HG03175 (cell line): ENCODE measurements around the gene PTPRD.
A peak's percentile ranks its signal among the peaks of the same experiment; 100 is the strongest.

ENCODE experiments used
- ATAC-seq: cut with Tn5 transposase; IDR thresholded peaks from one replicate; pipeline ENCODE4 v1.9.1; 2021; ENCODE audit warnings: mild to moderate bottlenecking, moderate library complexity; ENCODE audit not compliant: unreplicated experiment

Gene PTPRD

DNA sequence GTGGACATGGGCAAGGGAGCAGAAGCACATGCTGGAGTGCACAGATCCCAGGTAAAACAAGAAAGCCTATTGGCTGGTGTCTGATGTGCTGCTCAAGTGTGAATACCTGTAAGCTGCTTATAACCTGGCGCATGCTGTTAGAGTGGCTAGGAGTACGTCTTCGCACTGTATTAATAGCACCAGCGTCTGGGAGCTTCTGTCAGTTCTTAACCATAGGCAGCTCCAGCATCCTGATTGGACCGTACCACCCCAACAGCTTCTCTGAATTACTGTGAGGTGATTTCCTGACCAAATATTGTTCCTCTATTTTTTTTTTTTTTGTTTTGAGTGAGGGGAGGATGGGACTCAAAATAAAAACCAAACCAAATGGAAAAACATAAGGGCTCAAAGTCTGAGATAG lies 987.6 kb downstream of the PTPRD start:
- no peak for ATAC-seq

DNA sequence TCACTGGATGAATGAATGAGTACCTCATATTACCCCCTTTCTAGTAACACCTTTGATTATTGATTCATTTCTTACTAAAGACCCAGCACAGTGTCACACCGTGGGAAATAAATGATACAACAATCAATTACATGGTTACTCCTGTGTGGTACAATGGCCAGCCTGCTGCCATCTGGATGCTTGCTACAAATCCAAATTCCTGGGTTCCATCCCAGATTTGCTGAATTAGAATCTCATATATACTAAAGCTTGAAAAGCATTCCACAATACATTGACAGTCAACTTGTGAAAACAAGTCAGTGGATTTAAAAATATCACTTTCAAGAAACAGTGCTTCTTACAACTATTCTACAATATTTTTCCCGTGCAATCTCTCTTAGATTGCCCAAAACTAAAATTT lies 989.3 kb downstream of the PTPRD start:
- ATAC-seq: no peak

DNA sequence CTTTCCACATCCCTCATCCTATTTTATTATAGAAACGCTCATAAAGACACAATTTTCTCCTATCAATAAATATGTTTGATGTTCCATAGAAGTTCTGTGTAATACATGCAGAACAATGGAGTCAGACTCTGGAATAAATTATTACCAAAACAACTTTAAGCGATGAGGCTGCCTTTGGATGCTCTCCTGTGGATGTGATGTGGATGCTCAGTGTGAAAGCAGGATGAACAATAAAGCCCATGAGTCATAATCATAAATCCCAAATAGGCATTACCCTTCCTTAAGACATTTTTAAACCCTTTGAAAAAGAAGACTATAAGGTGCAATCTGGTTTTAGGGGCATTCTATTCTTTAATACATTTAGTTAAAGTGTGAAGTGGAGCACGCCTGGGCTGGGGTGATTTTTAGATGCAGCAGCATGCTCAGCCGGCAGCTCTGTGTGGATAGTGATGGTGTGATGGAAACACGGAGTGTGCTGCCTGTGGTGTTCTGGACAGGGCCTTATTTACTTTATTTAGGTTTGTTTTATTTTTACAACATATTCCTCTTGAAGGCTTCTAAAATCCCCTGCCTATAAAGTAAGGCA lies 991.4 kb downstream of the PTPRD start:
- no peak for ATAC-seq

DNA sequence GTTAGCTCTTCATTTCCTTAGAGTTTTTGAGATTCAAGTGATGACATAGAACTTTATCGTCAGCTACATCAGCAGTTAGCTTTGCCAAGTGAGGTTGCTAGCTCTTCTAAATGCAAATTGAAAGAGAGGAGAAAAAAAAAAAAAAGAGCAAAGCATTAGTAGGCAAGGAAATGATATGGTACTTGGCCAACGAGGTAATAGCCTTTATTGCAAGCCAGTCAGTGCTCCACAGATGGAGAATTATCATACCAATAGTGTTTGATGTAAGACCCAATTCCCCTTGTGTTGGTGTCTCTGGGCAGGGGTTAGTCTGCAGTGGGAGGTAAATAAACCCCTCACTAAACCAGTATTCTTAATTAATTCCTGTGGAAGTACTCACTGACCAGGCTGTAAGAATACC lies 992.1 kb downstream of the PTPRD start:
- ATAC-seq: no peak

DNA sequence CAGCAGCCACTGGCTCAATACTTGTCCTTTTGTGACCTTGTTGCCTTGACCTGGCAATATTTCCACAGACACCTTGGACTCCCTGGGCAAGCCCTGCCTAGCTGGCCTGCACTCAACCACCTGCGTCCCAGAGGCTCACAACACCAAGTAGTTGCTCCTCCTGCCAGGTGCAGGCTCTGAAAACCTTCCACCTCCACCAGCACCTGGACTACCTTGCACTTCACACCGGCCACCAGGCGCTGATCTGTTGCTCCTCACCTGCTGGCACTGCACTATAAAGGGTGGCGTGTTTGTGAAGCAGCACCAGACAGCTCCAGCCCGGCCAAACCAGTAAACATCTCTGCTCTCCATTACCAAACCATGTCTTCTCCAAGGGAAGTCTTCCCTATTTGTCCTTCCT lies 997.7 kb downstream of the PTPRD start:
- no peak for ATAC-seq

DNA sequence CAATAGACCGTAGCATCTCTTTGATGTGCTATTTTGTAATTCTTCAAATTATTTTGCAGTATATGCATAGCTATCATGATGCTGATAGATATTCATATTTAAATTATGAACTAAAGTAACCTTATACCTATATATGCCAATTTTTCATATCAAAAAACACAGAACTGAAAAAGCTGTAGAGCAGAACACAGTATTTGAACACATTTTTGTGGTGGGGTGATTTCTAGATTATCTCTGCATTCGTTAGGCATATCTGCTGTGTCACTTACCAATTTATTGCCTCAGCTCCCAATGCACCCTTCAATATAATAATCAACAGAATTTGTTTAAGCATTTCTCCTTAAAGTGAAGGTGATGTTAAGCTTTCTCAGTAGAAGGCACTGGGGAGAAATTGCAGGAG lies 998.2 kb downstream of the PTPRD start:
- no peak for ATAC-seq

DNA sequence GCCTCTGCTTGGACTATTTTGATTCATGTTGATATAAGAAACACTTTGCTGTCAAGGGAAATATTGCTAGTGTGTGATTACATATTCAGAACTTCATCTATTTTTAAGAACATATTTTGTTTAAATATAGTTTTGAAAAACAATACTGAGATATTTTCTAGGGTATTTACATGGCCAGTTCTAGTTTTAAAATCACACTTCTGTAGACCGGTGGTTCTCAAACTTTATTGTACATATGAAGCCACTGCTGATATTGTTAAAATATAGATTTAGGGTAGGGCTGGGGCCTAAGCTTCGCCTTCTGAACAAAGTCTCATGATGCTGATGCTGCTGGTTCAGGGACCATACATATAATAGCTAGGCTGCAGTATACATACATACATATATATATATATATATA lies 1000.0 kb downstream of the PTPRD start:
- ATAC-seq: no peak

DNA sequence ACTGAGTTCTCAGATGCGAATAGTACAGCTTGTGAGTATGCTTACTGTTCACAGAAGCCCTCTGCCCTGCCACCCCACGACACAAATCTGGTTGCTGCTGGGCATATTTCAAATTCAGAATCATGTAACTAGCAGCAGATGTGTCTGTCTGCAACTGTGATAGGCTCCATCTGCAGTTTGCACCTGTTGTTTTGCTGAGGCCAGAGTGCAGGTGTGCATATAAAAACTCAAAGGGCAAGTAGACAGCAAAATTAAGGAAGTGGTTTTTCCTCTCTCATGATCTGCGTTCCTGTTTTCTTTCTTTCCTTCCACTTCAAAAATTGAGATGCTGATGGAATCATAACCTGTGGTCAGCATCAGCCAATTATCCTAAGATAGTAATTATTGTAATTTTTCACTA lies 1000.5 kb downstream of the PTPRD start:
- ATAC-seq: peak; percentile 78

DNA sequence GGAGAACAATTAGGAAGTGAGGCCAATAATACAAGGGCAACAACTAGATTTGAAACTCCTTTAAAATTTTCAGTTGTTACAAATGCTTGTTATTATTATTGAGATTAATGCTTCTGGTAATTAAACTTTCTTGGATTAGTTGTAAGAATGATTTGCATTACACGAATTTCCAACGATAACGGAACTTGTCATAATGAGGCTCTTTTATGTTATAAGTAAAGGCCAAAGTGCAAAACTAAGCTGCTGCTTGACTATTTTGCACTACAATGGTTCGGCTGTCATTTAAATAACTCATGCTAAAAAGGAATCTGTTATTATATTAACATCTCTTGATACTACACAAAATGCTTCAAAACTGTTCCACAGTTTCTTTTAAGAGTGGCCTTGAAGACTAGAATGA lies 1007.1 kb downstream of the PTPRD start:
- no peak for ATAC-seq

DNA sequence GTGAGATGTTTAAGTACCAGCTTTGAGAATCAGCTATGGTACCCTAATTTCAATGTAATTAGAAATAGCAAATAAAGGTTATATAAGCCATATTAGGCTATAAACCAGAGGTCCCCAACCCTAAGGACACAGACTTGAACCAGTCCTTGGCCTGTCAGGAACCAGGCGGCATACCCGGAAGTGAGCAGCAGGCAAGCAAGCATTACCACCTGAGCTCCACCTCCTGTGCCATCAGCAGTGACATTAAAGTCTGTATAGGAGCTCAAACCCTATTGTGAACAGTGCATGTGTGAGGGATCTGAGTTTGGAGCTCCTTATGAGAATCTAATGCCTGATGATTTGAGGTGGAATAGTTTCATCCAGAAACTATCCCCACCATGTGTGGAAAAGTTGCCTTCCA lies 1009.5 kb downstream of the PTPRD start:
- no peak for ATAC-seq

DNA sequence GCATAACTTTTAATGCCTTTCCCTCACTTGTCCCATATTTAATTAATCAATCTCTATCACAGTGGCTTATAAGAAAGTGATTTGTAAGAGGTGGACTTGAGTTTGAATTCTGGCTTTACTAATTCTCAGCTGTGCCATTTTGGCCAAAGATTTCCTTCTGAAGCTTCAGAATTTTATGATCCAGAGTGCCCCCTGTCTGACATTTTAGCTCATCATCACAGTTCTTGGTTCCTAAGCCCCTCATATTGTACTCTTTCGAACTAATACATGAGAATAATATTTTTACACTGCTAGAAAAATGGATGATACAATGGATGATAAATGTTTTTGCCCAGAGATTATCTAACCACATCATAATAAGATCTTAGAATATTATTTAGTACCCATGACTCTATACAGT lies 1014.1 kb downstream of the PTPRD start:
- no peak for ATAC-seq

DNA sequence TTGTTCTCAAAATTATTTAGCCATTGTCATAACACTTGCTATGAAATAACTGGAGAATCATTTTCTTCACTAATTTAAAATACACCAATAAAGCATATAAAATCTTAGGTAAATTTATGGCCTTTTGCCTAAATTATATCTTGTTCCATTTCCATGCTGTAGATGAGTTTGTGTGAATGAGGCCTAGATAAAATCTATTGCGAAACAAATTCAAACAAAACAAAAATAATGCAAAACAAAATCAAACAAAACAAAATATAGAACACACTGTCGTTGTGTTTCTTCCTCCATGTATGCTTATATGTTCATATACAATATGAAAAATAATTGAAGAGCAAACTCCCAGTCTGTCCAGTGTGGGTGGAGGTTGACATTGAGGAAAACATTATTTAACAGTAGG lies 1020.7 kb downstream of the PTPRD start:
- no peak for ATAC-seq

DNA sequence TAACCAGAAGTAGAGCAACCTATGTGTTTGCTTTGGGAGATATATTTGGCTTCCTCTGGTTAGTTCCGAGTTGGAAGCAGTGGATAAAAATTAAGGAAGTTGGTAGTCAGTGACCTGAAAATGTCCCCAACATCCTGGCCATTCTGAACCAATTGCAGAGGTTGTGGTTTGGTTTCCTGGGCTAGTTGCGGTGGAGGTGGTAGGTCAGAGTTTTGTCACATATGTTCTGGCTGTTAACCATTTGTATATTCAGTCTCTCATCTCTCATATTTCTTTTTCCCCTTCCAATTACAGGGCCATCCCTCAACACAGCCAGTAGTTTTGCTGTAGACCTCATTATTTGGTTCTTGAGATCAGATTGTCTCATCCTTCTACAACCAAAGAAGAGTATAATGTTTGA lies 1026.9 kb downstream of the PTPRD start:
- peak; percentile 79 for ATAC-seq

DNA sequence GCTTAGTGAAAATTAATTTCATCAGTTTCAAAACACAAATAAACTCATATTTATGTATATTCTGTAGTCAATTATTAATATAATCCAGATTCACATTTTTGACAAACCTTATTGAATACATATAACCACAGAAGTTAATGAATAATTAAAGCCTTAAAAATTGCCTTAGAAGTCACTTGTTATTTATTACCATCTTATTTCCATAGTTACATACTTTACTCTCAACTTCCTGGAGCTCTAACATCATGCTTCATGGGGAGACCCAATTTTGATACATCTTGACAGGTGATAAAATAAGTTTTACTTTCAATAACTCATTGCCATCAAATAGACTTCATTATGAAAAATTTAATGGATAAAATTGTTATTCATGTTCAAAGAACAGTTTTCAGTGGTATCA lies 1038.7 kb downstream of the PTPRD start:
- ATAC-seq: peak; percentile 64

DNA sequence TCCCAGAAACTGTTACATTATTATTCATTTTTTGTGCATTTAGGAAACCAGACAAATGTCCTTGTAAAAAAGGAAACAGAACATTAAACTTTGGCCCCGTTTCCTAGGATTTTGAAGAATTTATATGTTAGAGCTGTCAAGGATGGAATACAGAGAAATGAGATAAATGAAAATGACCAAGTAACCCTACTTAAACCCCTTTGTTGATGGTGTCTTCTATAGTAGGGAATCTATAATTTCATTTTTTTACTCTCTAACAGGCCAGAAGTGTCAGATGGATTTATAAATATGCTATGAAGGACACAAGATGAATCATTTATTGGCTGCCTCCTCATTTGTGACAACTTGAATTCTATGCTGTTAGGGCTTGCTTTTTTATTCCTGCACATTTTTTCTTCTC lies 1047.1 kb downstream of the PTPRD start:
- ATAC-seq: no peak

DNA sequence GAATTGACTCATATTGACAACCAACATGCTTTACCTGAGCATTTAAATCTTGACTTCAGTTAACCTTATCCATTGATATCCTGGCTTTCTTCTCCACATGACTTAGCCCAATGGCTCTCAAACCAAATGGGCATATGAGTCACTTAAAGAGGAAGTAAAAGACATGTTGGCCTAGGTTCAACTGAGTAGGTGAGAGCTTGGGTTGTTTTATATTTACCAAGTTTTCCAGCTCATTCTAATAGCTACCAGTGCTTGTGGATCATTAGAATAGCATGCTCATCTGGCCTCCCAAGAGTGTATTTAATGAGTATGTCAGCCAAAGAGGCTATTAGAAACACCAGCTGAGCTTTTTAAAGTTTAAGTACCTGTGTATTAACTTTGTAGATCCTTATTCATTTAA lies 1049.0 kb downstream of the PTPRD start:
- no peak for ATAC-seq

DNA sequence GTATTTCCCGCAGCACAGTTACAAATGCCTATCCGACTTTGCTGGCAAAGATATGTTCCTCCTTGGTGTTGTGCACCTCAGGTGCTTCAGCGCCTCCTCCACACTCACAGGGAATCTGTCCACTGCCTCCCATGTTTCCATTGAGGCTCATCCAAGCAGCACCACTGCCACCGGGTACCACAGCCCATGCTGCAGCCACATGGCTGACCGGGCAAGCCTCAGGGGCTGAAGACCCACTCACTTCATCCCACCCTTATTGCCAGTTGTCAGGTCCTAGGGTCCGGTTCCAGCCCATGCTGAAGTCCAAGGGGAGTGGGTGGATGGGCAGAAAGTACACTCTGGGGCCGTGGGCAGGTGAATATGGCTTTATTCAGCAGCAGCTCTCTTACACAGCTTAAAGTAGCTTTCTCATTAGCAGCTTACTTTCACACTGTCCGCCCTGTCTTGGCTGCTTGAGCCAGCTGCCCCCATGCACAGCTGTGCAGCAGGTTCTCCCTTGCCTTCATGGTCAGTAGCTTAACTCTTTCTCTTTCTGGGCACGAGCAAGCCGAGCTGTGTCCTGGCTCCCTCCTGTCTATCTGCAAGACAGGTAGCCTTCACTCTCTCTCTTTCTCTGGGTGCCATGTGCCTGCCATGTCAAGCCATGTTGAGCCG lies 1052.3 kb downstream of the PTPRD start:
- ATAC-seq: no peak

DNA sequence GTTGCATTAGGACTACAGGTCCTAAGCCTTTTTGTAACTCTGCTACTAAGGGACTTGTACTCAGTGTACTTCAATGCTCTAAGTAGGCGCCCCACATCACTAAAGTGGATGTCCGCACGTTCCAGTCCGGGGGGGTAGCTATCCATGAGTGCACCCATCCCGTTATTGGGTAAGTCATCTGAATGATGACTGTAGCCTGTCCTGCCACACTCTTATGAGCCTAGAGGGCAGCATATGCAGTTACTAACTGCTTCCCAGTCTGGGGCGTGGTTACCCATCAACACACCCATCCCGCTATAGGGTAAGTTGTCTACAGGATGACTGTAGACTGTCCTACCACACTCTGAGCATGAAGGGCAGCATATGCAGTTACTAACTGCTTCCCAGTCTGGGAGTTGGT lies 1053.9 kb downstream of the PTPRD start:
- ATAC-seq: no peak

DNA sequence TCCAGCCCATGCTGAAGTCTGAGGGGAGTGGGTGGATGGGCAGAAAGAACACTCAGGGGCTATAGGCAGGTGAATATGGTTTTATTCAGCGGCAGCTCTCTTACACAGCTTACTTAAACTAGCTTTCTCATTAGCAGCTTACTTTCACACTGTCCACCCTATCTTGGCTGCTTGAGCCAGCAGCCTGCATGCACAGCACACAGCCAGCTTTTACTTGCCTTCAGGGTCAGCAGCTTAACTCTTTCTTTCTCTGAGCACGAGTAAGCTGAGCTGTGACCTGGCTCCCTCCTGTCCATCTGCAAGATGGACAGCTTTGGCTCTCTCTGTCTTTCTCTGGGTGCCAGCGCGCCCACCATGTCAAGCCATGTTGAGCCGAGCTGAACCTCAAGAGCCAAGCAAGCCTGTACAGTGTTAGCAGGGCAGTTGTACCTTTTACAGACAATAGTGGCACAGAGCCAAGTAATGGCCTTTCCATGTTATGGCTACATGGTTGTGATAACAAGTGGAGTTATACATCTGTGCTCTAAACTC lies 1054.9 kb downstream of the PTPRD start:
- ATAC-seq: no peak

DNA sequence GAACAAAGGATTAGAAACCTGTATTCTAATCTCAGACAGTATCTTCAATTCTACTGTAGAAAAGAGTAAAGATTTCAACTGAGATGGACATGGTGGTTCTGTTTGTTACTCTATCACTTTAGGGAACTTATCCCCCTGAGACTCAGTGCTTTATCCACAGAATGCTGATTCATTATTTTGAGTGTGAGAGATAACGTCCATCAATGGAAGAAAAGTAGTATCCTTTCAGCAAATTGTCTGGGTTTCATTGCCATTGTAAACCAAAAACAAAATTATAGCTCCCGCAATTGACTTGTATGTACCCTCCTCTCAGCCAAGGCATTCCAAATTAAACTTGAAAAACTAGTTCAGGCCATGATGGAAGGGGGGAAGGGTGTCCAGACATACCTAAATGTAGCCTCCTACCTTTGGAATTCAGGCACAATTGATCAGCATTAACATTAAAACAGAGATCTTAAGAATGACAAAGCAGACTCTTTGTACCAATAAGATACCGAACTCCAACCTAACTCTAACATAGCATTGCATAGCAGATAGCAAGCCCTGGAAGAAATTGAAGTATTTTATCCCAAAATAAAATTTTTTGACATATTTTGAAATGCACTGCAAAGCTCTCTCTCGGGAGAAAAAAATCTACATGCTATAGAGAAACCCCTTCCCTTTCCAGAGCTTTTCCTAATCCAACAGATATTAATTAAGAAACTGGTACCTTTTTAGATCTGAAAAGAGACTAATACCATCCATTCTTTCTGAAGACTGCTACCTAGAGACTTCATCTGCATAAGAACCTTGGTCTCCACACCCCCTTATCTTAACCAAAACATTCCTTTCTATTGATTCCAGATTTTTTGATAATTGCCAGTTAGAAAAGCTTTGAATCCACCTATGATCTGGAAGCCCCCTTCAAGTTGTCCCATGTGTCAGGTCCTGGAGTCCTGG lies 1055.7 kb downstream of the PTPRD start:
- ATAC-seq: no peak

DNA sequence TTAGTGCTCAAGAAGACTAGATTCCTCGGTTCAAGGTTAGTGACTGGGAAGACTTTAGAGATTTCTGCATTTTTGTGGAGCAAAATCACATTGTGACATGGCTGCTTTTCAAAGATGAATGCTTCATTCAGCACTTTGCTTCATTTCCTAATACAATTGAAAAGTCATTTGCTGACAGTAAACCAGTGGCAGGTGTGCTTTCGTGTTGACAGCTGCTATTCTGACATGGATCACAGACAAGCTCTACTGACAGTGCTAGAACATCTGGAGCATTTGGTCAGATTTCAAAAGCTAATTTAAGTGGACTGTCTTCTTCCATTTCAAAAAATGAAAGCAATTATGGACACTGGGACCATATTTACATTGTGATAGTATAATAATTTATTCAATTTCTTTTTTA lies 1060.1 kb downstream of the PTPRD start:
- ATAC-seq: no peak

DNA sequence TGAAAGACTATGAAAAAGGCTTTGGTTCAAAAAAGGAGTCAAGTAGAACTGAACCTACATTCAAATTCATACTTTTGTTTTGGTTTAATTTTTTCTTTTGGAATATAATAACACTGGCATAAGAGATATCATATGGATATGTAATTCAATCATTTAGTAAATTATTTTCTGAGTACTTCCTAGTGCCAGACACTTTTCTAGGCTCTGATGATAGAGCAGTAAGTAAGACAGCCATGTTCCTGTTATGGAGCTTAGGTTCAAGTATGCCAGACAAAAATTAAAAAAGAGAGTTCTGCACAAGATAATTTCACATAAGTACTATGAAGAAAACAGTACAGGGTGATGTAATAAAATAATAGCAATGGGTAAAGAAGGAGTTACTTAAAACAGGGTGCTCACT lies 1074.0 kb downstream of the PTPRD start:
- ATAC-seq: no peak
